OCI-LY1 (cell line): Measurements from ENCODE around the gene ATP8A2.

Source experiments
- H2AFZ ChIP-seq: fragments of 200-600 bp; sonication (generic), shearing (Covaris generic); 2 replicates; pipeline ENCODE4 v1.6.0; 2014; ENCODE audit warnings: antibody characterized with exemption, mild to moderate bottlenecking, low read length
- H3F3A ChIP-seq: fragments of 200-600 bp; sonication (generic), shearing (Covaris generic); 2 replicates; pipeline ENCODE4 v1.6.0; 2014; ENCODE audit warnings: mild to moderate bottlenecking, antibody characterized with exemption, low read length, moderate library complexity; ENCODE audit not compliant: insufficient read depth
- H3K27ac ChIP-seq: fragments of 200-600 bp; sonication (generic); 2 replicates; pipeline ENCODE4 v1.5.1; 2014; ENCODE audit warnings: low read length, mixed run types, mild to moderate bottlenecking, low read depth; ENCODE audit not compliant: poor library complexity, severe bottlenecking
- H3K27me3 ChIP-seq: fragments of 200-600 bp; sonication (generic); 2 replicates; pipeline ENCODE4 v1.6.0; 2014; ENCODE audit warnings: antibody characterized with exemption, mild to moderate bottlenecking, low read length, moderate library complexity; ENCODE audit not compliant: insufficient read depth
- H3K36me3 ChIP-seq: fragments of 200-600 bp; sonication (generic); 2 replicates; pipeline ENCODE4 v1.6.1; 2014; ENCODE audit warnings: mild to moderate bottlenecking, antibody characterized with exemption, low read length, moderate library complexity, mixed read lengths; ENCODE audit not compliant: insufficient read depth
- H3K4me1 ChIP-seq: fragments of 200-600 bp; sonication (generic); 2 replicates; pipeline ENCODE4 v1.5.1; 2014; ENCODE audit warnings: mild to moderate bottlenecking, low read length, moderate library complexity; ENCODE audit not compliant: insufficient read depth, severe bottlenecking
- H3K4me2 ChIP-seq: fragments of 200-600 bp; sonication (generic), shearing (Covaris generic); 2 replicates; pipeline ENCODE4 v1.6.1; 2014; ENCODE audit warnings: low read length
- H3K4me3 ChIP-seq: fragments of 200-600 bp; sonication (generic); 2 replicates; pipeline ENCODE4 v1.5.1; 2014; ENCODE audit warnings: low read length, low read depth, mild to moderate bottlenecking, mixed read lengths; ENCODE audit not compliant: poor library complexity, severe bottlenecking
- H3K79me2 ChIP-seq: fragments of 200-600 bp; shearing (Covaris generic); 2 replicates; pipeline ENCODE4 v1.6.1; 2016; ENCODE audit warnings: mixed run types, low read length, mixed read lengths; ENCODE audit not compliant: insufficient read depth
- H3K9ac ChIP-seq: fragments of 200-600 bp; sonication (generic), shearing (Covaris generic); 2 replicates; pipeline ENCODE4 v1.6.1; 2014; ENCODE audit warnings: mild to moderate bottlenecking, low read length, mixed read lengths
- H3K9me2 ChIP-seq: fragments of 200-600 bp; sonication (generic), shearing (Covaris generic); 2 replicates; pipeline ENCODE4 v1.6.1; 2014; ENCODE audit warnings: low read depth, mild to moderate bottlenecking, low read length, mixed read lengths
- H3K9me3 ChIP-seq: fragments of 200-600 bp; shearing (Covaris generic); 2 replicates; pipeline ENCODE4 v1.6.1; 2014; ENCODE audit warnings: low read length, mixed read lengths
- H4K20me1 ChIP-seq: fragments of 200-600 bp; sonication (generic), shearing (Covaris generic); 2 replicates; pipeline ENCODE4 v1.6.0; 2016; ENCODE audit warnings: mild to moderate bottlenecking, low read length; ENCODE audit not compliant: insufficient read depth
- CTCF ChIP-seq: fragments of 200-600 bp; sonication (generic), shearing (Covaris generic); IDR thresholded peaks from 2 replicates; pipeline ENCODE4 v1.5.1; 2017; ENCODE audit warnings: mild to moderate bottlenecking, antibody characterized with exemption, low read length, moderate library complexity, mixed read lengths
- EZH2 ChIP-seq: fragments of 200-600 bp; sonication (generic), shearing (Covaris generic); IDR thresholded peaks from 2 replicates; pipeline ENCODE4 v1.8.0; 2017; ENCODE audit warnings: borderline replicate concordance, mixed run types, mild to moderate bottlenecking, antibody characterized with exemption, low read length, moderate library complexity, mixed read lengths

The ATP8A2 gene

GRCh38 chr13:26046639-26047038 is 674.9 kb downstream of the ATP8A2 start:
- H3K27me3 ChIP-seq: no peaks in the 10 kb centered on the region
- H3K9me3 ChIP-seq: no peaks in the 10 kb centered on the region
- TF ChIP-seq EZH2 (no peak), CTCF (no peak)
- no peaks in the 10 kb centered on the region for H3K4me1 ChIP-seq
- no peaks in the 10 kb centered on the region for H3K36me3 ChIP-seq
- no peaks in the 10 kb centered on the region for H3F3A ChIP-seq
- H3K27ac ChIP-seq: no peak overlapping the region
- H3K9me2 ChIP-seq: no peaks in the 10 kb centered on the region
- no peaks in the 10 kb centered on the region for H3K79me2 ChIP-seq
- no peak overlapping the region for H3K4me3 ChIP-seq
- no peaks in the 10 kb centered on the region for H4K20me1 ChIP-seq
- H2AFZ ChIP-seq: no peak overlapping the region
- H3K9ac ChIP-seq: no peak overlapping the region
- no peak overlapping the region for H3K4me2 ChIP-seq

- Histone ChIP-seq H3K79me2 (no peaks in the 10 kb centered on the region), H3F3A (no peaks in the 10 kb centered on the region), H3K36me3 (no peaks in the 10 kb centered on the region), H3K27me3 (no peaks in the 10 kb centered on the region), H3K9ac (no peak overlapping the region), H3K27ac (no peak overlapping the region), H3K4me2 (no peak overlapping the region), H3K9me2 (no peaks in the 10 kb centered on the region), H2AFZ (no peak overlapping the region), H3K9me3 (no peaks in the 10 kb centered on the region), H3K4me1 (no peaks in the 10 kb centered on the region), H4K20me1 (no peaks in the 10 kb centered on the region), H3K4me3 (no peak overlapping the region)
- TF ChIP-seq EZH2 (no peak), CTCF (no peak)
Observed at GRCh38 chr13:26047040-26047439, 675.3 kb downstream of the ATP8A2 start.

- no peaks in the 10 kb centered on the region for H3F3A ChIP-seq
- H4K20me1 ChIP-seq: no peaks in the 10 kb centered on the region
- no peak overlapping the region for H2AFZ ChIP-seq
- no peaks in the 10 kb centered on the region for H3K27me3 ChIP-seq
- no peaks in the 10 kb centered on the region for H3K36me3 ChIP-seq
- H3K9me2 ChIP-seq: no peaks in the 10 kb centered on the region
- no peak overlapping the region for H3K9ac ChIP-seq
- TF ChIP-seq CTCF (no peak), EZH2 (no peak)
- H3K9me3 ChIP-seq: no peaks in the 10 kb centered on the region
- no peak overlapping the region for H3K4me3 ChIP-seq
- H3K4me2 ChIP-seq: no peak overlapping the region
- H3K27ac ChIP-seq: no peak overlapping the region
- no peaks in the 10 kb centered on the region for H3K79me2 ChIP-seq
- H3K4me1 ChIP-seq: no peaks in the 10 kb centered on the region
Observed at GRCh38 chr13:26048741-26049140, 677.0 kb downstream of the ATP8A2 start.
